Aorta (tissue), 5 donors: ENCODE data around the gene FGF4. TPM values are rescaled to one million over a fixed set of nuclear protein-coding genes. Genes with fewer than 3 reads are reported as not detected.

Source experiments
- ATAC-seq: fragments of 200-7000 bp; cut with Tn5 transposase; one replicate; pipeline ENCODE4 v1.9.1; 2022; ENCODE audit warnings: moderate library complexity; ENCODE audit not compliant: low FRiP score
- DNase-seq, 2 donors: peaks; one replicate each; pipeline ENCODE4 v3.0.0-alpha.2; 2020
- H3K27ac ChIP-seq, 2 donors: one replicate each; pipeline ENCODE4 v1.5.1; 2013; ENCODE audit warnings: low read length in 2 of 2, mild to moderate bottlenecking in 2 of 2, moderate library complexity in 2 of 2, control low read depth in 1 of 2, inconsistent platforms in 1 of 2, low read depth in 1 of 2
- H3K27me3 ChIP-seq, 2 donors: one replicate each; pipeline ENCODE4 v1.6.1; 2013; ENCODE audit warnings: control low read depth in 1 of 2, low read length in 1 of 2, mild to moderate bottlenecking in 1 of 2, moderate library complexity in 1 of 2; ENCODE audit not compliant: insufficient read depth in 2 of 2, control insufficient read depth in 1 of 2
- H3K36me3 ChIP-seq, 2 donors: one replicate each; pipeline ENCODE4 v1.6.1; 2013; ENCODE audit warnings: control low read depth in 1 of 2, low read length in 1 of 2, mild to moderate bottlenecking in 1 of 2; ENCODE audit not compliant: insufficient read depth in 2 of 2, control insufficient read depth in 1 of 2
- H3K4me1 ChIP-seq, 2 donors: one replicate each; pipeline ENCODE4 v1.6.1; 2013; ENCODE audit warnings: low read length in 2 of 2, control low read depth in 1 of 2, mild to moderate bottlenecking in 1 of 2, moderate library complexity in 1 of 2; ENCODE audit not compliant: insufficient read depth in 2 of 2, control insufficient read depth in 1 of 2
- H3K4me3 ChIP-seq, 2 donors: one replicate each; pipeline ENCODE4 v1.5.1; 2013; ENCODE audit warnings: low read length in 2 of 2, control low read depth in 1 of 2, mild to moderate bottlenecking in 1 of 2
- H3K9me3 ChIP-seq: one replicate; pipeline ENCODE4 v1.6.1; 2013; ENCODE audit warnings: mild to moderate bottlenecking, low read length; ENCODE audit not compliant: control insufficient read depth
- WGBS, 2 donors: extraction: QIAGEN DNeasy Blood & Tissue Kit; methylation state at CpG; one replicate each; pipeline ENCODE4 v1.1.7; 2013; 5-methylcytosine and 5-hydroxymethylcytosine counted together
- intact Hi-C, 2 donors: fragments of 100-400 bp; cut with DNase I; formaldehyde crosslinking; loops; one replicate each; pipeline versions ENCODE4 v1.14.2 to v1.15.0; 2022
- polyA plus RNA-seq, 2 donors: library from polyadenylated mRNA; stranded (reverse); fragments of 200-250 nt; gene quantifications; one replicate each; pipeline ENCODE4 v1.2.3, GENCODE V29; 2013
- total RNA-seq, 2 donors: library from RNA; stranded (reverse); fragmentation: NEBNext Ultra II Directional; extraction: Animal tissue kit (Norgen Biotek cat#: 25700); gene quantifications; one replicate each; pipeline ENCODE4 v1.2.1, GENCODE V29; 2021
- donor health status: healthy with polysubstance abuse.
- donor health status: Bipolar disorder and iron deficiency.
- donor health status: DM: no; HTN: no; CAD: no.
- donor health status: DM: no; HTN: no; CAD: no.
- donor health status: DM: yes; HTN: yes; CAD: no.

Gene FGF4
- total and polyA plus RNA-seq, 4 donors: 0.13 TPM; not detected in 3

GRCh38 chr11:69817265-69818230 is 42.4 kb upstream of the FGF4 start:
- H3K27ac ChIP-seq: no peak overlapping the region
- DNase-seq (no peak), ATAC-seq (no peak)
- no peaks in the 10 kb centered on the region for H3K4me1 ChIP-seq
- no peak overlapping the region for H3K4me3 ChIP-seq
- H3K9me3 ChIP-seq: no peaks in the 10 kb centered on the region
- 0 to 1% methylated on average over 99 to 107 of the region's 107 CpGs for WGBS, 2 donors
- intact Hi-C loops: no loop called here
- H3K27me3 ChIP-seq: no peaks in the 10 kb centered on the region
- no peaks in the 10 kb centered on the region for H3K36me3 ChIP-seq

GRCh38 chr11:69816671-69817070 is 41.5 kb upstream of the FGF4 start:
- no peaks in the 10 kb centered on the region for H3K36me3 ChIP-seq
- H3K4me3 ChIP-seq: no peak overlapping the region
- intact Hi-C loops: no loop called here
- no peak overlapping the region for H3K27ac ChIP-seq
- H3K4me1 ChIP-seq: no peaks in the 10 kb centered on the region
- H3K27me3 ChIP-seq: no peaks in the 10 kb centered on the region
- WGBS, 2 donors: 16 to 17% methylated on average over 12 of the region's 12 CpGs
- no peak for ATAC-seq
- H3K9me3 ChIP-seq: no peaks in the 10 kb centered on the region
- DNase-seq: no peak

GRCh38 chr11:69815973-69816372 is 40.8 kb upstream of the FGF4 start:
- no peak for ATAC-seq
- Histone ChIP-seq H3K27me3 (no peaks in the 10 kb centered on the region), H3K4me1 (no peaks in the 10 kb centered on the region), H3K27ac (no peak overlapping the region), H3K36me3 (no peaks in the 10 kb centered on the region), H3K4me3 (no peak overlapping the region), H3K9me3 (no peaks in the 10 kb centered on the region)
- no peak for DNase-seq
- WGBS, 2 donors: 76 to 78% methylated on average over 13 of the region's 13 CpGs
- intact Hi-C loops: no loop called here

- Histone ChIP-seq H3K9me3 (no peaks in the 10 kb centered on the region), H3K27me3 (no peaks in the 10 kb centered on the region), H3K4me1 (no peaks in the 10 kb centered on the region), H3K36me3 (no peaks in the 10 kb centered on the region), H3K4me3 (no peak overlapping the region), H3K27ac (no peak overlapping the region)
- ATAC-seq (no peak), DNase-seq (no peak)
- intact Hi-C loops: no loop called here
These were observed 39.8 kb upstream of the FGF4 start for GRCh38 chr11:69814902-69815301.

GRCh38 chr11:69814411-69814810 is 39.3 kb upstream of the FGF4 start:
- 87 to 89% methylated on average over 7 of the region's 7 CpGs for WGBS, 2 donors
- H3K9me3 ChIP-seq: no peaks in the 10 kb centered on the region
- H3K4me1 ChIP-seq: no peaks in the 10 kb centered on the region
- H3K27me3 ChIP-seq: no peaks in the 10 kb centered on the region
- DNase-seq (no peak), ATAC-seq (no peak)
- no peak overlapping the region for H3K27ac ChIP-seq
- no peaks in the 10 kb centered on the region for H3K36me3 ChIP-seq
- no peak overlapping the region for H3K4me3 ChIP-seq
- intact Hi-C loops: no loop called here

GRCh38 chr11:69813839-69814238 is 38.7 kb upstream of the FGF4 start:
- no peaks in the 10 kb centered on the region for H3K9me3 ChIP-seq
- WGBS, 2 donors: 82 to 91% methylated on average over 2 of the region's 2 CpGs
- DNase-seq (no peak), ATAC-seq (no peak)
- no peak overlapping the region for H3K4me3 ChIP-seq
- no peaks in the 10 kb centered on the region for H3K27me3 ChIP-seq
- H3K36me3 ChIP-seq: no peaks in the 10 kb centered on the region
- intact Hi-C loops: no loop called here
- H3K4me1 ChIP-seq: no peaks in the 10 kb centered on the region
- H3K27ac ChIP-seq: no peak overlapping the region

GRCh38 chr11:69812946-69813345 is 37.8 kb upstream of the FGF4 start:
- H3K9me3 ChIP-seq: no peaks in the 10 kb centered on the region
- WGBS, 2 donors: 79 to 84% methylated on average over 10 of the region's 10 CpGs
- no peaks in the 10 kb centered on the region for H3K4me1 ChIP-seq
- no peak overlapping the region for H3K27ac ChIP-seq
- no peak overlapping the region for H3K4me3 ChIP-seq
- ATAC-seq: no peak
- intact Hi-C loops: no loop called here
- no peaks in the 10 kb centered on the region for H3K27me3 ChIP-seq
- no peaks in the 10 kb centered on the region for H3K36me3 ChIP-seq
- no peak for DNase-seq

GRCh38 chr11:69812256-69812655 is 37.1 kb upstream of the FGF4 start:
- no peak overlapping the region for H3K27ac ChIP-seq
- WGBS, 2 donors: 84 to 89% methylated on average over 7 of the region's 7 CpGs
- DNase-seq: no peak
- H3K4me3 ChIP-seq: no peak overlapping the region
- no peak for ATAC-seq
- H3K9me3 ChIP-seq: no peaks in the 10 kb centered on the region
- intact Hi-C loops: no loop called here
- no peaks in the 10 kb centered on the region for H3K36me3 ChIP-seq
- H3K27me3 ChIP-seq: no peaks in the 10 kb centered on the region
- H3K4me1 ChIP-seq: no peaks in the 10 kb centered on the region

- Histone ChIP-seq H3K4me1 (no peaks in the 10 kb centered on the region), H3K27me3 (no peaks in the 10 kb centered on the region), H3K27ac (no peak overlapping the region), H3K36me3 (no peaks in the 10 kb centered on the region), H3K4me3 (no peak overlapping the region), H3K9me3 (no peaks in the 10 kb centered on the region)
- 52 to 56% methylated on average over 3 of the region's 3 CpGs for WGBS, 2 donors
- no peak for DNase-seq
- intact Hi-C loops: no loop called here
- no peak for ATAC-seq
These were observed 36.3 kb upstream of the FGF4 start for GRCh38 chr11:69811431-69811830.
